Middle frontal gyrus (tissue), 1 donor: ENCODE data around the gene FEZ2.
"Not testable (repeated sequence)": the region's sequence is repeated elsewhere in the genome, so short reads cannot be mapped to it uniquely, and the experiment has no call there.

Experiments used
- DNase-seq: peaks from one replicate; pipeline ENCODE4 v3.0.0-alpha.2; 2015; ENCODE audit warnings: low spot score; ENCODE audit errors: extremely low spot score

FEZ2 gene, protein sequence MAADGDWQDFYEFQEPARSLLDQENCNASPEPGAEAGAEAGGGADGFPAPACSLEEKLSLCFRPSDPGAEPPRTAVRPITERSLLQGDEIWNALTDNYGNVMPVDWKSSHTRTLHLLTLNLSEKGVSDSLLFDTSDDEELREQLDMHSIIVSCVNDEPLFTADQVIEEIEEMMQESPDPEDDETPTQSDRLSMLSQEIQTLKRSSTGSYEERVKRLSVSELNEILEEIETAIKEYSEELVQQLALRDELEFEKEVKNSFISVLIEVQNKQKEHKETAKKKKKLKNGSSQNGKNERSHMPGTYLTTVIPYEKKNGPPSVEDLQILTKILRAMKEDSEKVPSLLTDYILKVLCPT

DNA sequence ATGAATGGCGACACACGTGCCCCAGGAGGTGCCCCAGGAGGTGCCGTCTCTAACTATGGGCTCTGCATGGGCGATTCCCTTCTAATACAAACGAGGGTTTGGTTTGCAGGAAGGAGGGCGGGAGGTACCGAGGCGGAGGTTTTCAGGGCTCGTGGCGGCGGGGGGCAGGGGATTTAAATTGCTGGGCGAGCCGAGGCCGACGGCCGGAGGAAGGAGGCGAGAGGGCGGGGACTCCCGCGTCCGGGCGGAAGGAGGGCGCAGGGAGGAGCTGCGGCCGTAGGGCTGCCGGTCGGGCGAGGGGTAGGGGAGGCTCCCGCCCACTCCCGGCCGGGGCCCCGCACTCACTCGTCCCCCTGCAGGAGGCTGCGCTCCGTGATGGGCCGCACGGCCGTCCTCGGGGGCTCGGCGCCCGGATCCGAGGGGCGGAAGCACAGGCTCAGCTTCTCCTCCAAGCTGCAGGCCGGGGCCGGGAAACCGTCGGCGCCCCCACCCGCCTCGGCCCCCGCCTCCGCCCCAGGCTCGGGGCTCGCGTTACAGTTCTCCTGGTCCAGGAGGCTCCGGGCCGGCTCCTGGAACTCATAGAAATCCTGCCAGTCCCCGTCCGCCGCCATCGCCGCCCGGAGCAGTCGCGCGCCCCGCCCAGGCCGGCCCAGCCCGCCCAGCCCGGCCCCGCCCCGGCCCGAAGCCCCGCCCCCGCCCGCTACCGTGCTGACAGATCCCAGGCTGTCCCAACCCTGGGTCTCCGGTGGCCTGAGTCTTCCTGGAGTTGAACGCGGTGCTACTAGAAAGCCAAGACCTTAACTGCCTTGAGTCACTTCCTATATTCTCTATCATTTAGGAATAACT, at the start of gene FEZ2:
Gene FEZ2 (minus strand): TSS at position 637 of the 846 bp plus-strand sequence. CDS start 26 bp downstream, at position 611.
- DNase-seq: no peak

DNA sequence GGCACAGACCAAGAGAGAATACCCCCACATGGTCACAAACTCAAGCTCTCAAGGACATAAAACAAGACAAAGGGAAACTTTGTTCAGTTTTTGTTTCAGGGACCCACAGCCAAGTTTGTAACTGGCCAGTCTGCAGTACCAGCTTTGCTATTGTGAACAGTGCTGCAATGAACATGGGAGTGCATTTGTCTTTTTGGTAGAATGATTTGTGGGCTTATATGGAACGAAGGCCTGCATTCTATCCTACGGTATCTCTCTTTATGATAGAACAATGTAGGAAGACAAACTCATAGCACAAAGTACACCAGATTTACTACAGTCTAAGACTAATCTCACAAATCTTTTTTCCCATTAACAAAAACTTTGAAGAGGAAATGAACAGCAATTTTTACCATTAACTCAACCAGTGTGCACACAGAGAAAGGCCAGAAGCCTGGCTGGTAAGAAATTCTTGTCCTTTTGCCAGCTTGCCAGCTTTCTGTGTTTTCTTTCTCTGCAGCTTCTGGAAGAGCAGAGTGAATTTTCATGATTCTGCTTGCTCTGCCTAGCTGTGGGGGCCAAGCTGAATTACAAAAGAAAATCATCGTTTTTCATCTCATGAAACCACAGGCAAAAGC, 37.1 kb upstream of the FEZ2 start:
- DNase-seq: no peak

DNA sequence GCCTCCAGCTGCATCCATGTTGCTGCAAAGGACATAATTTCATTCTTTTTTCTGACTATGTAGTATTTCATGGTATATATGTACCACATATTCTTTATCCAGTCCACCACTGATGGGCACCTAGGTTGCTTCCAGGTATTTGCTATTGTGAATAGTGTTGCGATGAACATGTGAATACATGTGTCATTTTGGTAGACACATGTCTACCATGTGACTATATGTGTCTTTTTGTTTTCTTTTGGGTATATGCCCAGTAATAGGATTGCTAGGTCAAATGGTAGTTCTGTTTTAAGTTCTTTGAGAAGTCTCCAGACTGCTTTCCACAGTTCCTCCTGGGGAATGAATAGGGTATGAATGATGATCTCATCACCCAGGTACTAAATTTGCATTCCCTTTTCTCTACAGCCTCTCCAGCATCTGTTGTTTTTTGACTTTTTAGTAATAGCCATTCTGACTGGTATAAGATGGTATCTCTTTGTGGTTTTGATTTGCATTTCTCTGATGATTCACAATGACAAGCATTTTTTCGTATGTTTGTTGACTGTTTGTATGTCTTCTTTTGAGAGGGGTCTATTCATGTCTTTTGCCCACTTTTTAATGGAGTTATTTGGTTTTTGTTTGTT, 35.6 kb upstream of the FEZ2 start:
- DNase-seq: no peak

DNA sequence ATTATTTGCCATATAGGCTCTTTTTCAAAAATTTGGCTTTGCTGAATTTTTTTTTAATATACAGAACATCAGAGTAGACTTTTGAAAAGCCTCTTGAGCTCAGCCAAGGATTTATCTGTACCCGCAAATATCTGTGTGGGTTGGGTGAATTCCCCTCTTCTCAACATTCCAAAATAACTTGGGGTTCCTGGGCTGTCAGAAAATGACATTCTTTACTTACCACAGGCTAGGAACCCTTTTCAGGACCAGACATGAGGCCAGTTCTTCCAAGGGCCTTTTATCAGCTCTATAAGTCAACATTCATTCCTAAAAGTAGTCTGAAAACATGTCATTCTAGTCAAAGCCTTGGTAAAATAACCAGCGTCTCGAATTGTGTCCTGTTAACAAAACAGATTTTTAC, 28.8 kb upstream of the FEZ2 start:
- no peak for DNase-seq

GRCh38 chr2:36626071-36626470, 28.1 kb upstream of the FEZ2 start:
- no peak for DNase-seq

GRCh38 chr2:36625304-36625703, 27.3 kb upstream of the FEZ2 start:
- no peak for DNase-seq

GRCh38 chr2:36620321-36620720, 22.4 kb upstream of the FEZ2 start:
- DNase-seq: no peak

DNA sequence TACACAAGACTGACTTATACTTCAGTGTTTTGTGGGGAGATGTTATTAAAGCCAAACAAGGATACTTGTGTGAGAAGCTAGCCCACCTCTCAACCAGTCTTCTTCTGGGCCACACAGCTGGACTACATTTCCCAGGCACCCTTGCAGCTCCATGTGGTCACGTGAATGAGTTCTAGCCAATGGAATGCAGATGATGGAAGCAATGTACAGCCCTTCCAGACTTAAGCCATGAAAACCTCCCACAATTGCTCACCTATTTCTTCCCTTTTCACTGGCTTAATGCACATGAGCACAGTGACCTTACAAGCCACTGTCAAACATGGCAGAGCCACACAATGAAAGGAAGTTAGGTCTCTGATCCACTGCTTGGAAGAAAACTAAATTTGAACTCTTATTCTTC, 20.4 kb upstream of the FEZ2 start:
- DNase-seq: no peak

DNA sequence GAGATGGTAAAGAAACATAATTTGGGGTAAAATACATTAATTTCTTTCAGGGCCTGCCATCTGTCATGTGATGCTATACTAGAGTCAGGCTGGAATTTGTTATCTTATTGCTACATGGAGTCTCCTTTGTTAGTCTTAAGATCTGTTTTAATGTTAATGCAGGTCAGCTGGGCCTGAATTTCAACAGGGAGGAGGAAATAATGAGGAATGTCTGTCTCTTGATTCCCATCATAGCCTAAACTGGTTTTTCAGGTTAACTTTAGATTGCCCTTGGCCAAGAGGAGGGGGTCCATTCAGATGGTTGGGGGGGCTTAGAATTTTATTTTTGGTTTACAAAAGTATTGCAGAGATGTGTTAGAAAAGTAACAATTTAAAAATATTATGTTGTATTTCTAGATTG, 19.0 kb upstream of the FEZ2 start:
- no peak for DNase-seq

GRCh38 chr2:36615222-36615621, 17.3 kb upstream of the FEZ2 start:
- no peak for DNase-seq

DNA sequence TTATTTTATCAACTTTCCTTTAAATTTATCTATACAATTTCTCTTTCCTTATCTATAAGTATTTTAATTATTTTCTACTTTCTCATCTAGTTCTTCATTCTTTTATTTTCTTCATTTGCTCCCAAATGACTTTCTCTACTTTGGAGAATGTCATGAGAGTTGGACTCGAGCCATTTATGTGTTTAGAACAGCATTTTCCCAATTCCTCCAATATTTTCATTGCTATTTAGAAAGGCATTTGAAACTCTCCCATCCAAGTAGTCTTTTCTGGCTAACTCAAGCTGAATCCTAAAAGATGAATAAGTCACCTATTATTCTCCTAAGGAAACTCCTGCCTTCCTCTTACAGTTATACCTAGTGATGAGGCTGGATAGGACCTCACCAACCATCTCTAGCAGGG, 15.8 kb upstream of the FEZ2 start:
- DNase-seq: no peak

- no peak for DNase-seq
These were observed 13.5 kb upstream of the FEZ2 start for GRCh38 chr2:36611316-36611990.

DNA sequence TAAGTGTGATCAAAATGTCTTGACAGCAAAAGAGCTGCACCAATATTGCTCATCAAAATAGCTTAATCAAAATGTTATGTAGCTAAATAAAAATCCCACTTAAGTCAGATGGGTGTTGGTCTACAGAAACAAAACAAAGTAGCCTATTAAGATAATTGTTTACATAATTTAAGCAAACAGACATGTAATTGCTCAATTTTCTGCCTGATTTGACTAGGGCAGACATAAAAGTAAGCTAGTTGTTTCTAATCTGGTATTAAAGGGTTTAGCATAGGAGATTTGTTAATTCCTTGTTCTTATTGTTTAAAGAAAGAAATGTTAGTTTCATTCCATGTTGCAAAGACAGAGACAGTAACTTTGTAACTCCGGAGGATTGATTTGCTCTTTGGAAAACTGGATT, 11.5 kb upstream of the FEZ2 start:
- no peak for DNase-seq

DNA sequence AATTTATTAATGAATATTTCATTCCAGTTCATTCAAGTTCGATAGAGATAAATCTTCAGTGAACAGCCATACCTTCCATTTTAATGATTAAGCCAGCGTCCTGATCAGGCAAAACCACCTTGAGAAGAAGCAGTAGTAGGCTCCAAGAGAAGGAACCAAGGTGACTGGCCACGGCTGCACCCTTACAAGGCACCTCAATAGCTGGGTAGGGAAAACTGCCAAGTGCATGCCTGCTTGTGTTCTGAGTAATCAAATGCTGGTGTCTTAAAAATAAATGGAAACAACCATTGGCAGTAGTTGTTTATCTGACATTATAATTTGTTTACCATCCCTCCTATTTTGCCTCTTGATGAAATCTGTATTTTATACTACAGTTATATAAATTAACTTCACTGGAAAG, 10.0 kb upstream of the FEZ2 start:
- DNase-seq: no peak

- DNase-seq: no peak
These were observed 9.0 kb upstream of the FEZ2 start for GRCh38 chr2:36606925-36607324.

- DNase-seq: no peak
These were observed 7.3 kb upstream of the FEZ2 start for GRCh38 chr2:36605273-36605672.

GRCh38 chr2:36603629-36604028, 5.7 kb upstream of the FEZ2 start:
- not testable (repeated sequence) for DNase-seq

DNA sequence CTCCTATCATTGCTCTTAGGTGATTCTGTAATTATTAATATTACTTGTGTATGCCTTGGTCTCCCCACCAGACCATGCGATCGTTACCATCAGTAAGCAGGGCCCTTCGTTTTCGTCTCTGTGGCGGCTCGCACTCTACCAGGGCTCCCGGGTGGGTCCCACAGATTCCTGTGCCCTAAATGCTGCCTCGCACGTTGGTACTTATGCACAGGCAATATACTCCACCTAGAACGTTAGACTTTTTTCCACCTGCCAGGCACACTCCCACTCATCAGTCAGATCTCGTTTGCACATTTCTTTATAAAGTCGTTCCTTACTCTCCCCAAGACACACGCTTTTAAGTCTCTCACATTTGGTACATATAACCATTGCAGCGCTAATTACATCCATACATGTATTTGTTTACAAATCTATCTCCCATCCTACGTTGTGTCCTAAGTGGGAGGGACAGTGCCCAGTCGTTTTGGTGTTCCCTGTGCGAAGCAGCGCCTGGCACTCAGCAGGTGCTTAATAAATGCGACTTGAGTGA, 901 bp downstream of the FEZ2 start:
- DNase-seq: no peak

DNA sequence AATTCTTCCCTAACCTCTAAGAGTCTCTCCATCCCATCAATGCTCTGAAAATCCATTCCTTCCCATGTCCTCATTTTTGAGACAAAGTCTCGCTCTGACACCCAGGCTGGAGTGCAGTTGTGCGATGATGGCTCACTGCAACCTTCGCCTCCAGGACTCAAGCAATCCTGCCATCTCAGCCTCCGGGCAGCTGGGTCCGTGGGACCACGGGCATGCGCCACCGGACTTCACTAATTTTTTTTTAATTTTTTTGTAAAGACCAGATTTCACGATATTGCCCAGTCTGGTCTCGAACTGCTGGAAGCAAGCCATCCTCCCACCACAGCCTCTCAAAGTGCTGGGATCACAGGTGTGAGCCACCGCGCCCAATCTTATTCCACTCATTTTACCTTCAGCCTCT, 1.6 kb downstream of the FEZ2 start:
- DNase-seq: no peak

DNA sequence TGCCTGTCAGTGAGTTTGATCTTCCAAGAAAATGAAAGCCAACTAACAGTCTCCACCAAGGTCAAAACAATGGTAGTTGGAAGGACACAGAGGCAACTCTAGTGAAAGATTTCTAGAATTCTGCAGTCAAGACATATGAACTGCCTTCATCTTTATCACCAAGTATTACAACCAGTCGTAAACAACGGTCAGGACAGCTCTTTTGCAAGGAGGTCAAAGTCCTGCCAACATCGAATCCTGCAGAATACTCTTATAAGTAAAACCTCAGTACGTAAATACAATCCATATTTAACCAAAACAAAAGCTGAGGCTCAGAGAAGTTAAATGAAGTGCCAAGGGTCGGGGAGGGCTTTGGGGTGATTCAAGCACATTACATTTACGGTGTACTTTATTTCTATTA, 3.1 kb downstream of the FEZ2 start:
- DNase-seq: no peak

DNA sequence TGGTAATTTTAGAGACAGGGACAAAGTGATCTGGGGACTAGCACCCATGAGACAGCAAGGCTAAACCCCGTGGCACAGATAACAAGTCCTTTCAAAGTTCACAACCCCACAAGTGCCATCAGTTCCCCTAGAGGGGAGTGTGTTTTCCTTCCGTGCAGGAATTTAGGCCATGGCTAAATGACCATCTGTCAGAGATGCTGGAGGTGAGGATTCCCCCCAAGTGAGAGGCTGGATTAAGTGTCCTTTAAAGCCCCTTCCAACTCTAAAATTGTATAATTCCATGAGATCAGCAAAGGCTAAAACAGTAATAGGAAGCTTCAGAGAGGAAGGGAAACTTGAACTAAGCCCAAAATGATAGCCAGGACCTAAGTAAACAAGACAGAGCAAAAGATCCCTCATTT, 8.7 kb downstream of the FEZ2 start:
- DNase-seq: no peak
